HL-60 (cell line): ENCODE measurements around the gene OTOA.

Experiments used
- CTCF ChIP-seq: IDR thresholded peaks from one replicate; pipeline ENCODE4 v1.5.1; 2011; ENCODE audit warnings: low read length, control low read depth, inconsistent platforms; ENCODE audit not compliant: insufficient read depth
- GABPA ChIP-seq: IDR thresholded peaks from 2 replicates; pipeline ENCODE4 v1.6.1; 2012; ENCODE audit warnings: low read depth
- POLR2AphosphoS5 ChIP-seq: IDR thresholded peaks from 2 replicates; pipeline ENCODE4 v1.6.1; 2012; ENCODE audit warnings: low read depth
- REST ChIP-seq: IDR thresholded peaks from 2 replicates; pipeline ENCODE4 v1.6.1; 2012; ENCODE audit warnings: low read depth; ENCODE audit not compliant: insufficient replicate concordance
- SPI1 ChIP-seq: IDR thresholded peaks from 2 replicates; pipeline ENCODE4 v1.6.1; 2012; ENCODE audit warnings: low read depth, mild to moderate bottlenecking, borderline replicate concordance

DNA sequence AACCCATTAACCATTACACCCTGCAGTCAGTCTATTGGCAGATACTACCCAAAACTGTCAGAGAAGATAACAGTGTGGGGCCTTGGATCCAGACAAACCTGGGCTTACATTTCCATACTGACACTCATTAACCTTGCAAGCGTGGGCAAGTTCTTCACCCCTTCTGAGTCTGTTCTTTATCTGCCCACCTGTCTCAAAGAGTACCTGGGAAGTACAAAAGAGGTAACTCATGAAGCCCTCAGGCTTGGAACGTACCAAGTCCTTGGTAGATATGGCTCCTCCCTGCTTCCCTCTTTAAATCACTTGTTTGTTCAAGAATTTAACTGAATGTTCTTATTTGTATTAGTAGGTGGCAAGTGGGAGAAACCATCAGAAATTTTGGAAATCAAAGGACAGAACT is 8.9 kb upstream of the OTOA start:
- TF ChIP-seq POLR2AphosphoS5: no peak
- no peak for TF ChIP-seq GABPA
- no peak for TF ChIP-seq CTCF
- TF ChIP-seq REST: no peak
- no peak for TF ChIP-seq SPI1
